GM21576 (cell line): ENCODE results near the gene UQCRH.

Source experiments
- ATAC-seq: cut with Tn5 transposase; IDR thresholded peaks from one replicate; pipeline ENCODE4 v1.9.1; 2021; ENCODE audit warnings: mild to moderate bottlenecking, moderate library complexity; ENCODE audit not compliant: unreplicated experiment

Gene UQCRH

GRCh38 chr1:46303038-46303871 lies at the start of gene UQCRH, which contains the start of gene LRRC41:
UQCRH (plus strand) TSS chr1:46303698; CDS start chr1:46303767, 69 bp downstream.
LRRC41 (minus strand) TSS chr1:46303616; CDS start chr1:46303322, 294 bp downstream.
- peak; percentile 78 for ATAC-seq

DNA sequence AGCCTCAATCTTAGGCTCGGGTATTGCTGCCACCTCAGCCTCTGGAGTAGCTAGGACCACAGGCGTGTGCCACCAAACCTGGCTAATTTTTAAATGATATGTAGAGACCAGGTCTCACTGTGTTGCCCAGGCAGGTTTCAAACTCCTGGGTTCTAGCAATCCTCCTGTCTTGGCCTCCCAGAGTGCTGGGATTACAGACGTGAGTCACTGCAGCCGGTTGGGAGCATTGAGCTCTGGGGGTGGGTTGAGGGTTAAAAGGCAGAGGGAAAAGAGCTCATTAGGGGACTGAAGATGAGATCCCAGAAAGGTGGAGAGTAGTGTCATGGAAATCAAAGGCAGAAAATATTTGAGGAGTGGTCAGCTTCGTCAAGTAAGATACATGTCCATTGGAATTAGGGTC lies 48.8 kb upstream of the UQCRH start:
- no peak for ATAC-seq

GRCh38 chr1:46256523-46256922 lies 47.0 kb upstream of the UQCRH start:
- ATAC-seq: no peak

- no peak for ATAC-seq
Observed at GRCh38 chr1:46262508-46262907, 41.0 kb upstream of the UQCRH start.

DNA sequence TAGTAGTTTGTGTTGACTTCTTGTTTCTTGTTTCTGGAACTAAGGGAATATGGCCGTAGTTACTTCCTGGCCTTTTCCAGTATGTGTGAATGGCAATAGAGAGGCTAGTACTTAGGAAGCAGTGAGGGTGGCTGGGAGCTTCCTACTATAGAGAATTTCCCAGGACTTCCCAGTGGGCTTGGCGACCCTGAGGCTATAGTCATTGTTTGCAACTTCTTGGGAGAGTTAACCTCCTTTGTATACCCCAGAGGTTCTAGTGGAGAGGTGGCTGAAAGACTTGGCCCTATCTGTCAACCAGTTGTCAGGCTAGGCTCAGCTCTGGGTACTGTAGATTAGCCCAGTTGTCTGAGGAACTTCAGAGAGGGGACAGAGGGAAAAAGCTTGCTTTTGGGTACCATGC lies 40.4 kb upstream of the UQCRH start:
- ATAC-seq: no peak

DNA sequence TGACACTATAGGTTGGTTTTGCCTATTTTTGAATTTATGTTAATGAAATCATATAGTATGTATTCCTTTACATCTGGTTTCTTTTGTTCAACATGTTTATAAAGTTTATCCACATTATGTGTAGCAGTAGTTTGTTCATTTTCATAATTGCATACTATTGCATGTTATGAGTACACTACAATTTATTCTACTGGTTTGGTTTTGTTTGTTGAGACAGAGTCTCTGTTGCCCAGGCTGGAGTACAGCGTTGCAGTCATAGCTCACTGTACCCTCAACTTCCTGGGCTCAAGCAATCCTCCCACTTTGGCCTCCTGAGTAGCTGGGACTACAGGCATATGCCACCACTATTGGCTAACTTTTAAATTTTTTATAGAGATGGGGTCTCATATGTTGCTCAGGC lies 34.9 kb upstream of the UQCRH start:
- ATAC-seq: no peak

DNA sequence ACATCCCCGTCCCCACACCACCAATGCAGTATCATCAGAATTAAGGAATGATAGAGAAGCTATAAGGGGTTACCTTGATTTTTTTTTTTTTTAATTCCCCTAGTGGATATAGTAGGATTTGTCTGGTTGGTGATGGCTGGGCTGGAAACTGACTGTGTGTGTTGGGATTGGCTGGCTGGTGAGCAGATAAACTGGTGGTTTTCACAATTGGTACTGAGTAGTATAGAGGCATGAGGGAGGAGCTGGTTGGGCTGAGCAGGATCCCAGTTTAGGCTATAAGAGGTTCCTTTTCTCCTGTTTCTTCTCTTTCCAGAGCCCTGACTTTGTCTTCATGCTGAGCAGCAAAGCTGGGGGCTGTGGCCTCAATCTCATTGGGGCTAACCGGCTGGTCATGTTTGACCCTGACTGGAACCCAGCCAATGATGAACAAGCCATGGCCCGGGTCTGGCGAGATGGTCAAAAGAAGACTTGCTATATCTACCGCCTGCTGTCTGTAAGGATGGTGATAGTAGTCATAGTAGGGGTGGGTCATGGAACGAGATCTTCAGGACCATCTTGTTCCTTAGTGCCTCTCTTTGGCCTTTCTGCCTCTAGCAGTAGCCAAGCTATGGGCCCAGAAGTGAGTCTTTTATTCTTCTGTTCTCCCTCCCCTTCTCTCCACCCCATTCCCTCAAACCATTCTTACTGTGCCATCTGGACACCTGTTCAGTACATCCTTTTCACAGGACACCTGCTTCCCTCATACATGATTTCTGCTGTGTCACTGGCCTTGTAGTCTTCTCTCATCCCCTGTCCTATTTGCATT lies 29.1 kb upstream of the UQCRH start:
- ATAC-seq: no peak

- ATAC-seq: no peak
Observed at GRCh38 chr1:46275030-46275337, 28.5 kb upstream of the UQCRH start.

- no peak for ATAC-seq
Observed at GRCh38 chr1:46277658-46278373, 25.7 kb upstream of the UQCRH start.

DNA sequence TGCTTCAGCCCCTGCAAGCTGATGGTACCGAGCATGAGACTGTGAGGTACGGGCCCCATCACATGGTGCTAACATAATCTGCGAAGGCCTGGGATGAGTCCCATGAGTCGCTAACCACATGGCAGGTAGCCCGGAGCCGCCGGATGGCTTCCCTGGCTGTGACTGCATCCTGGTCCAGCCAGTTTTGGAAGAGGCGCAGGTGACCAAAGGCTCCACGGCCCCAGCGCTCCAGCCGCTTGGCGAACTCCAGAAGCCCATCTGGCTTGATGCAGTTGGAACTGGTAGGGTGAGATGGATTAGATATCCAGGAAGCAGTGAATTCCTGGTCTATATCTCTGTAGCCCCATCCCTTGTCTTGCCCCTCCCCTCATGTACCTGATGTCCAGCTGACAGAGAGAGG lies 24.7 kb upstream of the UQCRH start:
- ATAC-seq: no peak

DNA sequence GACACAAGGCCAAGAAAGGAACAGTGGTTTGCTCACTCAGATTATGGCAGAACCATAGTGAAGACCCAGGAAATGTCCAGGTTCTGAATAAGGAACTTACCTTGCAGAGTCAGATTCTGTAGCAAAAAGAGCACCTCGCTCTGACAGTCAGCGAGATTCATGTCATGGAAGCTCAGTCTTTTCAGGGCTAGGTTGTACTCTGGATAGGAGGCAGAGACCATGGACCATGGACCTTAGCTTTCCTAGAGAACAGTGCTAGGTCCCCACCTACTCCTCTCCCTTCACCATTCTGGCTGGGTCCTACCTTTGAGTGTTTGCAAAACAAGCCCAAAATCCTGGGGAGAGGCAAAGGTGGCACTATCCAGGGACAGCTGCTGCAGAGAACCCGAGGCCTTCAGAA lies 23.4 kb upstream of the UQCRH start:
- ATAC-seq: no peak

DNA sequence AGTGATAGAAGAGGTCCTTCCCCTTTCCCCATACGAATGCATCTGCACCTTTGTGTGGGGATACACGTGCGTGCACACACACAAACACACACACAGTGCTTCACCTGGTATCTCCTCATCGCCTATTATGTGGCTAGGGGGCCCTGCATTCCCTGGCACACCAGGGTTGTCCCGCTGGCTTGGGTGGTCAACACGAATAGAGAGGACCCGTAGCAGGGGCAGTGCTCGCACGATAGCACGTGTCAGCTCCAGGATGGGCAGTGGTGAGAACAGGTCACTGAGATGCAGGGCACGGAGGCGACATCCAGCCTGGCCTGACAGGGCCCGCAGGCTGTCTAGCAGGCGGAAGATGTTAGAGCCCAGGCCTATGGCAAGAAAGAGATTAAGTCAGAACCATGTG lies 22.5 kb upstream of the UQCRH start:
- no peak for ATAC-seq

DNA sequence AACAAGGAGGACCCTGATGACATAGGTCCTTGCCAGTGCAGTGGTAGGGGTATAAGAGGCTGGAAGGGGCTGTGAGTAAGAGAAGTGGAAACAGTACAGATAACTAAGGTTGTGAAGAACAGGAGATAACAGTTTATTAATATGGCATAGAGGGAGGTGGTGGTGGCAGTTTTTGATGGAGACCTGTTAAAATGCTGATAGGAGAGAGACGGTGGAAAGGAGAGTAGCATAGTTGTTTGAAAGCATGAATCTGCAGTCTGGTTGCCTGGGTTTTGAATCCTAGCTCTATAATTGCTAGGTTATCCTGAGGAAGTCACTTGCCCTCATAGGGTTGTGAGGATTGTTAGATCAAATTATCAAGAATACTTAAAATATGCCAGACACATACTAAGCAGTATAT lies 19.4 kb upstream of the UQCRH start:
- ATAC-seq: no peak

DNA sequence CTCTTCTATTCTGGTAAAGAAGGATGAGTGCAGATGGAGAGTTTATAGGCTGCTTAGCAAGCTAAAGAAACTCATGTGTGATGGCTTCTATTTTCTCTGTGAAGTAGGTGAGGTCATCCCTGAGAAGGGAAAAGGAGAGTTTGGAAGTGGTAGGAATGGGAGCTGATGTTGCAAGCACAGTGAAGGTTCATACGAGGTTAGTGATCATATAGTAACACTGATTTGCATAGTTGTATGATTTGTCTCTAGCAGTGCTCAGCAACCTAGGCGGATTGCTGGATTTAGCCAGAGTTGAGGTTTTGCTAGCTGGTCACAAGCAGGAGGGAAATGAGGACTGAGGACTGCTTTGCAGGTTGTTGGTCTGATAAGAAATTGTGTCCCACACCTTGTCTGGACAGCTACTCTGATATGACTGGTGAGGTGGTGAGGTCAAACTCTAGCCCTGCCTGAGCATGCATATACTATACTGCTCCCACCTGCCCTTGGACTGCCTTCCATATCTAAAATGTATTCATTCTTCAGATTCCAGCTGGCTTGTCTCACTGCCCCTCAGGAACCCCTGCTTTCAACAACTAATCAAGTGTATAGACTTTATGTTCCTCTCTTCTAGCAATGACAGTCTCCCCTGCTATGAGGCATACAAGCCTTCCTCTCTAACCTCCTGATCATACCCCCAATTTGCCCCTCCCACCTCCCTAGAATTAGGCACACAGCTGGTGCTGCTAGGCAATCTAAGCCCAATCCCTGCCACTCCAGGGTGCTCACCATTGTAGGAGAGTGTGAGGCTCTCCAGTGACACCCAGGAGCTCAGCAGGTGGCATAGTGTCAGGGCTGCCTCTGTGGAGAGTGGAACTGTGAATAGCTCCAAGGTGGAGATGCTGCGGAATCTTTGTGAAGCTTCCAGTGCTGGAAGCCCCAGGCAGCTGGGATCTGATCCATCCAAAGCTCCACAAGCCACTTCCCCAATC lies 18.6 kb upstream of the UQCRH start:
- no peak for ATAC-seq

DNA sequence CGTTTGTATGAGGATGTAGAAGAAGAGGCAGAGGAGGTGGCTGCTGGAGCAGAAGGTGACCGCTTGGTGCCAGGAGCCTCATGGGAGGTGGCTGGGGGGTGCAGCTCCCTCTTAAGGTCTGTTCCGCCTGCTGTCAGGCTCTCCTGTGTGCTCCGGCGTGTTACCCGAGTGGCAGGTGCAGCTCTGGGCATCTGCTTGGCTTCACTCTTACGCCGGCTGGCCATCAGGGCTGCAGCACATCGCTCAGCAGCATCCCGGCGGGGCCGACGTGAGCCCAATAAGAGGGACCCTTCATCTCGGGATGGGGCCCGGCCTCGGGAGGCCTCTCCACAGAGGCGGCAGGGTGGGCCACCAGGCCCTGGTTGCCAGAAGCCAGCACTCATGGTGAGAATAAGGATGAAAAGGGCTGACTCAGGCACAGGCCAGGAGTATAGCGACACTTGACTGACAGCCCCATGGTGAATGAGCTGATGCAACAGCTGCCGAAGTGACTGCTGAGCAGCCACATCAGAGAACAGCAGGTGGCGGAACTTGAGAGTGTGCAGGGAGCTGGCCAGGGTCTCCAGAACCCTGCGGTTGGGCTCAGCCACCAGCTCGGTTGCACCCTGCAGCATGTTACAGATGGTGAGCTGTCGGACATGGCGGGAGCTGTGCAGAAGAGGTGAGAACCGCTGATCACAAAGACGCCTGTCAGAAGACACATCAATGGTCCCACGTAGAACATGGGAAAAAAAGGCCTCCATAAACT lies 17.6 kb upstream of the UQCRH start:
- ATAC-seq: no peak

- no peak for ATAC-seq
Observed at GRCh38 chr1:46288485-46289133, 14.9 kb upstream of the UQCRH start.

DNA sequence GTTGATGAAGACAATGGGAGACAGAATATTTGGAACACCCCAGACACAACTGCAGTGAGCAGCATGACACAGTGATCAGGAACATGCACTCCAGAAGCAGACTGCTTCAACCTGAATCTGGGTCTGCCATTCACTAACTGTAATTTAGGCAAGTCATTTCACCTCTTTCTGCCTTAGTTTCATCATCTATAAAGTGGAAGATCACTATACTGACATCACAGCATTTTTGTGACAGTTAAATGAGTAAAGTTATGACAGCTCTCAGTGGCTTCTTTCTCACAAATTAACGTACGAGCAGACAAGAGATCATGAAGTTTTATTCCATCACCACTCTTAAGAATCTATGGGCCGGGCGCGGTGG lies 14.4 kb upstream of the UQCRH start:
- ATAC-seq: no peak

DNA sequence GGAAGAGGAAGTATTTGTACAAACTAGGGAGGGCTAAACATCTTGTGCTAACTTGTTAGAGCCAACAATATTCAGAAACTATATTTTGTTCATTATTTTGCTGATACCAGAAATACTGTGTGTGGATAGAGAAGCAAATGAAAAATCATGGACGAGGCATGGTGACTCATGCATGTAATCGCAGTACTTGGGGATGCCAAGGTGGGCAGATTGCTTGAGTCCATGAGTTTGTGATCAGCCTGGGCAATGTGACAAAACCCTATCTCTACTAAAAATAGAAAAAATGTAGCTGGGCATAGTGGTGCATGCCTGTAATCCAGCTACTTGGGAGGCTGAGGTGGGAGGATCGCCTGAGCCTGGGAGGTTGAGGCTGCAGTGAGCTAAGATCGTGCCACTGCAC lies 13.5 kb upstream of the UQCRH start:
- no peak for ATAC-seq

DNA sequence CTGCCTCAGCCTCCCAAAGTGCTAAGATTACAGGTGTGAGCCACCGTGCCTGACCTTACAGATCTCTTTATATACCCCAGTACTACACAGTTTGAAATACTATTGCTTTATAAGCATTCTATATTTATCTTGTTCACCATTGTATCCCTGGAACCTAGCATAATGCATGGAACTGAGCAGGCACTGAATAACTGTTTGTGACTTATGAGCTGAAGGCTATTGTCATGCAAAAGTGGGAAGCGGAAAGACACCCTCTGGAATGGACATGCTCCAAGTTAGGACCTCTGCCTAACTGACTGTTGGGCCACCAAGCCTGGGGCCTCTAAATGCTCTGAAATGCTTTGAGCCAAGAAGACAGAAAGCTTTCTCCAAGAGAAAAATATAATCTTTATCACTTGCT lies 8.2 kb upstream of the UQCRH start:
- no peak for ATAC-seq
